Measurements from ENCODE around the gene ORC2.

DNA sequence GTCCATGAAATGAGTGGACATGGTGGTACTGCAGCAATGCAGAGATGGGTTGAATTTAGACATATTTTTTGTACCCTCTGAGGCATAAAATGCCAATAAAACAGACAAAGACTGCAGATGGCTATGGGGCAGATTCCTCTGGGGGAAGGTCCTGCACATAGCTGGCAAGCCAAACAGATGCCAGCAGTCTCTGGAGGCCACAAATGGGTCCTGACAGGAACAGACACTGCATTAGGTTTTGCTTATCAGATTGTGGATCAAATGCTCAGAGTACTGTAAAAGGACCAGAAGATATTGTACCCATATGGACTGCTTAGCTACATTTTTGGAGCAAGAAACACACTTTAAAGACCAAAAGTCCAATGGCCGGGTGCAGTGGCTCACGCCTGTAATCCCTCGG lies 40.9 kb upstream of the ORC2 start:
- no peak for TF ChIP-seq POLR2A (IDR thresholded peaks at IDR 0.05)
- TF ChIP-seq, protein P1, sequence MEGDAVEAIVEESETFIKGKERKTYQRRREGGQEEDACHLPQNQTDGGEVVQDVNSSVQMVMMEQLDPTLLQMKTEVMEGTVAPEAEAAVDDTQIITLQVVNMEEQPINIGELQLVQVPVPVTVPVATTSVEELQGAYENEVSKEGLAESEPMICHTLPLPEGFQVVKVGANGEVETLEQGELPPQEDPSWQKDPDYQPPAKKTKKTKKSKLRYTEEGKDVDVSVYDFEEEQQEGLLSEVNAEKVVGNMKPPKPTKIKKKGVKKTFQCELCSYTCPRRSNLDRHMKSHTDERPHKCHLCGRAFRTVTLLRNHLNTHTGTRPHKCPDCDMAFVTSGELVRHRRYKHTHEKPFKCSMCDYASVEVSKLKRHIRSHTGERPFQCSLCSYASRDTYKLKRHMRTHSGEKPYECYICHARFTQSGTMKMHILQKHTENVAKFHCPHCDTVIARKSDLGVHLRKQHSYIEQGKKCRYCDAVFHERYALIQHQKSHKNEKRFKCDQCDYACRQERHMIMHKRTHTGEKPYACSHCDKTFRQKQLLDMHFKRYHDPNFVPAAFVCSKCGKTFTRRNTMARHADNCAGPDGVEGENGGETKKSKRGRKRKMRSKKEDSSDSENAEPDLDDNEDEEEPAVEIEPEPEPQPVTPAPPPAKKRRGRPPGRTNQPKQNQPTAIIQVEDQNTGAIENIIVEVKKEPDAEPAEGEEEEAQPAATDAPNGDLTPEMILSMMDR (IDR thresholded peaks at IDR 0.05), result no peak
